Hindlimb muscle (tissue), 1 donor: Measurements from ENCODE around the gene GEMIN4. TPM values are rescaled to one million over a fixed set of nuclear protein-coding genes. Genes with fewer than 3 reads are reported as not detected.
A peak's percentile ranks its signal among the peaks of the same experiment; 100 is the strongest.

Experiments
- DNase-seq: peaks from one replicate; pipeline ENCODE4 v3.0.0-alpha.2; 2013
- polyA plus RNA-seq: library from polyadenylated mRNA; unstranded; fragments of 120-200 nt; gene quantifications from one replicate; pipeline ENCODE4 v1.2.1, GENCODE V29; 2013; ENCODE audit not compliant: insufficient read length

Gene GEMIN4
- polyA plus RNA-seq, 1 donor = 15.4 TPM

DNA sequence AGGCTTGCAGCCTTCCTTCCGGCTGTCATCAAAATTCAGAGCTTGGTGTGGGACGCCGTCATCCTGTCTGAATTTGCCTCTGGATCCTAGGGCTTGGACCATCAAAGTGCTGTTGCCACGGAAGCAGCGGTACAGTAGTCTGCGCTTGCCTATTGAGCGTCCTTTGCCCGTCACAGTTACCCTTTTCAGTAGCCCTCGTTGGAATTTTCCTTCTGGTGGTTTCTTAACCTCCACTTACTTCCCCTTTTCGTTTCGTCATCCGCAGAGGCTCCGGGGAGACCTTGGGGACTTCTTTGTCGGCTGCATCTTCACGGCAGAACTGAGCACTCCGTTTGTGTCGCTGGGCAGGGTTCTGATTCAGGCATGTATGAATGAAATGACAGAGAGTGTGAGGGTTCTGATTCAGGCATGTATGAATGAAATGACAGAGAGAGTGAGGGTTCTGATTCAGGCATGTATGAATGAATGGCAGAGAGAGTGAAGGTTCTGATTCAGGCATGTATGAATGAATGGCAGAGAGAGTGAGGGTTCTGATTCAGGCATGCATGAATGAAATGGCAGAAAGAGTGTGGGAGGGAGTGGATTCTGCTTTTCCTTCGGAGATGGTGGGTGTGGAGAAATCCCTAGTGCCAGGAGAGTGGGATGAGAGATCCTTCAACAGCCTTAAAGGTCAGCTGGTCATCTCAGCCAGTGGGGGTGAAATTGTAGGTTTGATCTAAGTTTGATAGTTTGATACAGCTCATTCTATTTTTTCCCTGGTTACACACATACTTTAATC, 11.6 kb downstream of the GEMIN4 start:
- no peak for DNase-seq

GRCh38 chr17:737561-738113, 14.4 kb downstream of the GEMIN4 start:
- DNase-seq = no peak

DNA sequence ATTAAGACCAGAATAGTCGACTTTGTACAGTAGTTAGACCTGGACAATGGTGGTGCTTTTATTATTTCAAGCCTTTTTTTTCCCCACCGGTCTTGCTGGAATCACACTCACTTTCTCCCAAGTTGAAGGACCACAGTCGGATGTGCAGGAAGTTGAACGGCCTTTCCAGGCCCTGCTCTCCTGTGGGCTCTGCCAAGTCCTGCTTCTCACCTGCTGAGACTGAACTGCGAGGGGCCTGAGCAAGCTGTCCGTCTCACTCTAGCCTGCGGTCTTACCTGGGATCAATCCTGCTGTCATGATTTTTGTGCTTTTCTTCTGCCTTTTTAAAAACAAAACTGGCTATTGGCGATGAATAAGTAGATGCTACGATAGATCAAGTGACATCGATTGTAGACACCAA, 18.3 kb downstream of the GEMIN4 start:
- DNase-seq = no peak

- no peak for DNase-seq
These were observed 19.0 kb downstream of the GEMIN4 start for GRCh38 chr17:732902-733720.

DNA sequence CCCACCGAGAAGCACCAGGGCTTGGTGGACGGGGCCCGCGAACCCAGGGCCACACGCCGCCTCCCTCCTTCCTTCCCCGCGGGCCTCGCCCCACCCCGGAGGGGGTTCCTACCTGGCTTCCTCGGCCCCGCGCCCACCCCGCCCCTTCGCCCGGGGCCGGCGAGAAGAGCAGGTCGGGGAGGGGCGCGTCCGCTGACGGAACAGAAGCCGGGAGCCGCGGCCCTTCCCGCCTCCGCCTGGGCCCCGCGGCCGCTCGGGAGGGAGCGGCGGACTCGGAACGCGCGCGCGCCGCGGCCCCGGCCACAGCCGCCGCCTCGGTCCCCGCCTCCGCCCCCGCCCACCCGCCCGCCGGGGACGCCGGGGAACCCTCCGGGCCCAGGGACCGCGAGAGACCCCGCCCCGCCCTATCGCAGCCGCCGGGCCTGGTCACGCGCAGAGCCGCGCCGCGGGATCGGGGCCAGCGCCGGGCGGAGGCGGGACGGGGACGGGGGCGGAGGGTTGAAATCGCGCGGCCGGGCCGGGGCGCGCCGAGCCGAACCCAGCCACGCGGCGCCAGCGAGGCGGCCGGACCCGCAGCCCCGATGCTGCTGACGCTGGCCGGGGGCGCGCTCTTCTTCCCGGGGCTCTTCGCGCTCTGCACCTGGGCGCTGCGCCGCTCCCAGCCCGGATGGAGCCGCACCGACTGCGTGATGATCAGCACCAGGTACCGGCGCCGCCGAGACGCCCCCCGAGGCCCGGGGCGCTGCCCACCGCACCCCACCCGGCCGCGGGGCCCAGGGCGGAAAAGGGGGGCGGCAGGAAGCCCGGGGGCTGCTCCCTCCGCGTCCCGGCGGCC, 19.8 kb downstream of the GEMIN4 start, which contains the start of gene TLCD3A:
Gene TLCD3A, plus strand, starts transcription at position 530 of the 835 bp plus-strand sequence. Its CDS starts 52 bp downstream, at position 582.
- DNase-seq = peak; percentile 74

DNA sequence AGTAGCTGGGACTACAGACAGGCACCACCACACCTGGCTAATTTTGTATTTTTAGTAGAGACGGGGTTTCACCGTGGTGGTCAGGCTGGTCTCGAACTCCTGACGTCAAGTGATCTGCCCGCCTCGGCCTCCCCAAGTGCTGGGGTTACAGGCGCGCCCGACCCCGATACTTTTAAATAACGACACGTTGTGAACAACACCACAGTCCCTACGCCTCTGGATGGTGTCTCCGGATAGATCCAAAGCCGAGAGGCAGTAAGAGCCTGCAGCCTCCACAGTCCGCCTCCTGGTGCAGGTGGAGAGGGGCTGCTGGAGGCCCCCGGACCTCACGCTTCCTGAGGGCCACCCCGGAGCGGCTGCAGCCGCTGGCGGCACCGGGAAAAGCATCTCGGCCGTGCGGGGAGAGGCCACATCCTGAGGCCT, 20.4 kb downstream of the GEMIN4 start:
- no peak for DNase-seq

GRCh38 chr17:728911-729310, 23.2 kb downstream of the GEMIN4 start:
- no peak for DNase-seq

GRCh38 chr17:726271-726919, 25.7 kb downstream of the GEMIN4 start:
- DNase-seq = no peak

GRCh38 chr17:725746-726145, 26.3 kb downstream of the GEMIN4 start:
- DNase-seq = no peak

DNA sequence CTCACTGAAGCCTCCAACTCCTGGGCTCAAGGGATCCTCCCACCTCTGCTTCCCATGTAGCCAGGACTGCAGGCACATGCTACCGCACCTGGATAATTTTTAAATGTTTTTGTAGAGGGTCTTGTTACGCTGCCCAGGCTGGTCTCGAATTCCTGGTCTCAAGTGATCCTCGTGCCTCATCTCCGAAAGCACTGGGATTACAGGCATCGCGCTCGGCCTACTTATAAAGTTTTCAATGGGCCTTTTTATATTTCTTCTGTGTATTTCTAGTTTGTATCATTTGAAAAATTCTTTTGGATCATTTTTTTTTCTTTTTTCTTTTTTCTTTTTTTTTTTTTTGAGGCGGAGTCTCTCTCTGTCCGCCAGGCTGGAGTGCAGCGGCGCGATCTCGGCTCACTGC, 27.0 kb downstream of the GEMIN4 start:
- DNase-seq = no peak

DNA sequence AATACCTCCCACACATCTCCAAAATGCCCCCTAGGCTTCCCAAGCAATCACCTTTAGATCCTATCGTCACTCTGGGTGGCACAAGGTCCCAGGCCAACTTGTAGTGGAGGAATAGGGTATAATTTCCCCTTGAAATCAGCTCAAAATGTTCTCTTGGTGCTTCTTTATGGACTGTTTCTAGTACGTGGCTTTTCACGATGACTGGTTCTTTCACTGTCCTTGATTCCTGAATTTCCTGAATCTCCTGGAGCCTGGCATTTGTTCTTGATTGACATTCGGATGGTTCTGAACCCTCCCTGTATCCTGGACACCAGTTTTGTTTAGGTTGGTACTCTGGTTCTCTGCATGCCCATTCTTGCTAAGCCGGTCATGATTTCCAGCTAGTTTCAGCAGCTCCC, 30.5 kb downstream of the GEMIN4 start:
- DNase-seq = no peak

GRCh38 chr17:720706-721539, 31.1 kb downstream of the GEMIN4 start:
- no peak for DNase-seq

GRCh38 chr17:718075-718474, 34.0 kb downstream of the GEMIN4 start:
- DNase-seq = no peak

- DNase-seq = no peak
These were observed 43.9 kb downstream of the GEMIN4 start for GRCh38 chr17:708132-708531.

GRCh38 chr17:705863-706262, 46.2 kb downstream of the GEMIN4 start:
- no peak for DNase-seq

- DNase-seq = no peak
These were observed 47.1 kb downstream of the GEMIN4 start for GRCh38 chr17:705011-705410.

DNA sequence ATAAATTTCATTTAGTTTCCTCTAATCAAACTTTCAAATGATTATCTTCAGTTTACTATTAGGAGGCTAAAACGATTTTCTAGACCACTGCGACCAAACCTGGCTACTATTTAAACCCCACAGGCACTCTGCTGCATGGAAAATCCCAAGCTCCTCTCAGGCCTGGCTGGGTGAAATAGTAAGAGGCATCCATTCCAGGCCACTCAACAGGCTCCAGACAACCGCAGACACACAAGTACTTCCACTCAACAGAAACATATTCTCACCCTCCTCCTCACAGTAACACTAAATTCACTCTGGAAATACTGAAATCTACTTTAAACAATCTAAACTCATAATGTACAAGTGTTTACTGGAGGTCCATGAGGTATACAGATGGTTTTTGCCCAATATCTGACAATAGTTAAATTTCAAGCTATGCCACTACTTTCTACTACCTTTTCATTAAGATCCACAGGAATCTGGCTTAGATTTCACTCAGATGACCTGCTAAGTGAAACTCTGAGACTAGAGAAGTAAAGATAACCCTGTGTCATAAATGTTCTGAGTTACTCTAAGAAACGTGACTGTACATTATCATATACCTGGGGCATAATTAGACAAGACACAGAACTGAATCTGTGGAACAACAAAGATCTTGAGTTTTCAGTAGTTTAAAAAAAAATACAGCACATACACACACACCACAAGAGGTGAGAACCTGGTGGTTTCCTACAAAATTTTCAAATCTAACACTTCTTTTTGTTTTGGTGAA, 47.8 kb downstream of the GEMIN4 start:
- no peak for DNase-seq

DNA sequence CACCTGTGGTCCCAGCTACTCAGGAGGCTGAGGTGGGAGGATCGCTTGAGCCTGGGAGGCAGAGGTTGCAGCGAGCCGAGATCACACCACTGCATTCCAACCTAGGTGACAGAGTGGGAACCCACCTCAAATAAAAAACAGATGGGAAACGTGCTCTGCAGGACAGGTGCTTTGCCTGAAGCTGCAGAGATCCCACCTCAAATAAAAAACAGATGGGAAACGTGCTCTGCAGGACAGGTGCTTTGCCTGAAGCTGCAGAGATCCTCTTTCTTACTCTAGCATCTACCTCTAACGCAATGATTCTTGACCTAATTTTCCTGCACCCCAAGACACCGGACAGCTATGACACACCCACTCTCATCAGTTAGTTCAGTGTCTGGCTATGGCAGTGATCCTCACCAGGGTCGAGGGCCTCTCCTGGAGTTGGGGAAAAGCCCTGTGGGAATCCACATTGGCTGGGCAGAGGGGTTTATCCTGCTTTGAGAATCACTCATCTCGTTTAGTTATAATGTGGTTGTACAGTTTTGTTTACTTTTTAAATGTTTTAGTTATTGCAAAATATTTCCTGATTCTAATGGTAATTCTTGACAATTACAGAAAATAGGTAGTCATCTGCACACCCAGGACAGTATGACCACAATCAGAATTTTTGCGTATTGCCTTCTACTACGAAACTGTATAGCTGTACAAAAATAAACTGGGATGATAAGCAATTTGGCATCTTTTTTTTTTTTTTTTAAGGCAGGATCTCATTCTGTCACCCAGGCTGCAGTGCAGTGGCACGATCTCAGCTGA, 48.8 kb downstream of the GEMIN4 start:
- DNase-seq = no peak

DNA sequence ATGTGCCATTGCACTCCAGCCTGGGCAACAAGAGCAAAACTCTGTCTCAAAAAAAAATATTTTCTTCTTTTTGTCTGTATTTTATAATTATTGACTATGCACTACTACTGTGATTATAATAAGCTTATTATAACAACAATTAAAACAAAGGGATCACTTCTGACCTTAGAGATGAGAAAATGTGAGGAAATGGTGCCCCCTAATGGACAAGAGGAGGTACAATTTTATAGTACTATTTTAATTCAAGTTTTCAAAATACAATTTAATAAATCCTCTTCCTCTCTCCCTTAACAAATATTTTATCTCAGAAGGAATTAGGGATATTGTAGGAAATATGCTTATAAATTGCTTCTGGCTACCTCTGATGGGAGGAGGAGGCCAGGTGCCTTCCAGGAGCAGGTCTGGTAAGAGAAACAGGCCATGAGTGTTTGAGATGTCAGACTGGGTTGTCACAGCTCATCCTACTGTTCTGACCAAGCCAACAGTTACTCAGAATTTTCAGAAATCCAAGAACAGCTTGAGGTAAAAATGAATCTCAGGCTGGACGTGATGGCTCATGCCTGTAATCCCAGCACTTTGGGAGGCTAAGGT, 51.5 kb downstream of the GEMIN4 start:
- no peak for DNase-seq
